Endothelial cell of umbilical vein (primary cell): ENCODE results near the gene SCYL3. TPM values are rescaled to one million over a fixed set of nuclear protein-coding genes. Genes with fewer than 3 reads are reported as not detected.
A peak's percentile ranks its signal among the peaks of the same experiment; 100 is the strongest.

ENCODE experiments used
- BruUV-seq: library from RNA; stranded (reverse); fragments of 400-500 nt; replicated peaks from 2 replicates; lab custom pipeline; 2021; lab: Mats Ljungman, UMichigan
- CTCF ChIA-PET: fragments of 300-600, 350-600 bp; sonication (Branson Sonifier 250); formaldehyde crosslinking; loops from one replicate; lab custom pipeline; 2021; ENCODE audit warnings: antibody characterized with exemption, inconsistent platforms; lab: Charles Lee
- POLR2A ChIA-PET: fragments of 300-600, 350-600 bp; sonication (Branson Sonifier 250); formaldehyde crosslinking; loops from one replicate; lab custom pipeline; 2021; ENCODE audit warnings: antibody characterized with exemption, inconsistent platforms; lab: Charles Lee
- DNase-seq: peaks from one replicate; pipeline ENCODE4 v3.0.0-alpha.2; 2011; ENCODE audit warnings: low read depth, low spot score
- FAIRE-seq: peaks from 2 replicates; lab custom pipeline; 2011; peaks lifted over from hg19 to GRCh38; lab: Jason Lieb, UNC
- H2AFZ ChIP-seq: 2 replicates; pipeline ENCODE4 v1.6.0; 2012; ENCODE audit warnings: low read depth, low read length, control low read depth, inconsistent platforms
- H3K27ac ChIP-seq: 2 replicates; pipeline ENCODE4 v1.5.1; 2011; ENCODE audit warnings: low read depth, mild to moderate bottlenecking, control low read depth, low read length, moderate library complexity; ENCODE audit not compliant: insufficient read depth
- H3K27me3 ChIP-seq, 2 experiments: 2 replicates each; pipeline versions ENCODE4 v1.6.0 to v1.6.1; 2011; ENCODE audit warnings: low read length in 2 of 2, mixed read lengths in 1 of 2; ENCODE audit not compliant: control insufficient read depth in 2 of 2, insufficient read depth in 2 of 2
- H3K36me3 ChIP-seq, 2 experiments: 2 replicates in 1 of 2; 3 replicates in 1 of 2; pipeline ENCODE4 v1.5.1; 2011; ENCODE audit warnings: low read length in 2 of 2, mild to moderate bottlenecking in 1 of 2, moderate library complexity in 1 of 2; ENCODE audit not compliant: control insufficient read depth in 2 of 2, insufficient read depth in 2 of 2; ENCODE audit errors: extremely low read depth in 1 of 2
- H3K4me1 ChIP-seq: 3 replicates; pipeline ENCODE4 v1.5.1; 2011; ENCODE audit warnings: mild to moderate bottlenecking, low read length; ENCODE audit not compliant: control insufficient read depth, insufficient read depth; ENCODE audit errors: extremely low read depth
- H3K4me2 ChIP-seq: 2 replicates; pipeline ENCODE4 v1.6.1; 2011; ENCODE audit warnings: low read length, control low read depth, mixed read lengths; ENCODE audit not compliant: insufficient read depth
- H3K4me3 ChIP-seq, 3 experiments: fragments of 200-600 bp in 1 of 3; sonication (generic), shearing (Covaris generic) in 1 of 3; replicated peaks in 1 of 3; 2 replicates each; pipeline ENCODE4 v1.5.1; 2011 to 2016; ENCODE audit warnings: control low read depth in 3 of 3, low read length in 3 of 3, mild to moderate bottlenecking in 2 of 3, inconsistent platforms in 1 of 3, low read depth in 1 of 3, moderate library complexity in 1 of 3; ENCODE audit not compliant: insufficient read depth in 1 of 3
- H3K79me2 ChIP-seq: 2 replicates; pipeline ENCODE4 v1.6.0; 2012; ENCODE audit warnings: low read length, inconsistent platforms; ENCODE audit not compliant: control insufficient read depth, insufficient read depth
- H3K9ac ChIP-seq: replicated peaks from 2 replicates; pipeline ENCODE3; 2011; ENCODE audit warnings: low read length, control low read depth; ENCODE audit not compliant: insufficient read depth; ENCODE audit errors: extremely low read depth
- H3K9me1 ChIP-seq: replicated peaks from 3 replicates; pipeline ENCODE4 v1.6.0; 2011; ENCODE audit warnings: mild to moderate bottlenecking, low read length; ENCODE audit not compliant: control insufficient read depth, insufficient read depth; ENCODE audit errors: extremely low read depth
- H3K9me3 ChIP-seq: replicated peaks from 2 replicates; pipeline ENCODE4 v1.5.1; 2012; ENCODE audit warnings: low read length, inconsistent platforms; ENCODE audit not compliant: control insufficient read depth, insufficient read depth
- H4K20me1 ChIP-seq: replicated peaks from 2 replicates; pipeline ENCODE3; 2011; ENCODE audit warnings: mild to moderate bottlenecking, low read length; ENCODE audit not compliant: control insufficient read depth, insufficient read depth; ENCODE audit errors: extremely low read depth
- FOS ChIP-seq: IDR thresholded peaks from 2 replicates; pipeline ENCODE4 v1.6.1; 2011; ENCODE audit warnings: mild to moderate bottlenecking, low read length, moderate library complexity, borderline replicate concordance; ENCODE audit not compliant: insufficient read depth
- GATA2 ChIP-seq: IDR thresholded peaks from 2 replicates; pipeline ENCODE4 v1.7.0; 2011; ENCODE audit warnings: low read depth, mild to moderate bottlenecking, moderate library complexity, mixed read lengths, low read length; ENCODE audit not compliant: insufficient read length, insufficient read depth
- JUN ChIP-seq: IDR thresholded peaks from 2 replicates; pipeline ENCODE4 v1.6.1; 2011; ENCODE audit warnings: borderline replicate concordance, low read depth; ENCODE audit not compliant: insufficient read length, insufficient read depth
- MYC ChIP-seq: IDR thresholded peaks from one replicate; pipeline ENCODE4 v1.6.1; 2011; ENCODE audit warnings: mild to moderate bottlenecking, low read depth, low read length
- POLR2AphosphoS5 ChIP-seq: IDR thresholded peaks from 2 replicates; pipeline ENCODE4 v1.6.1; 2012; ENCODE audit warnings: low read depth, mild to moderate bottlenecking, control low read depth, low read length, moderate library complexity; ENCODE audit not compliant: insufficient read depth
- dilution Hi-C: fragments of 300-500 bp; cut with MboI; formaldehyde crosslinking; loops from one replicate; pipeline ENCODE4 v1.15.0; 2019; ENCODE audit warnings: low sequenced_read_pairs; ENCODE audit not compliant: extremely low pct_ligation_motif_present
- intact Hi-C: fragments of 100-400 bp; cut with micrococcal nuclease; formaldehyde crosslinking; loops from one replicate; pipeline ENCODE4 v1.10.0; 2022
- polyA plus RNA-seq, 4 experiments: library from polyadenylated mRNA; depleted of rRNA in 3 of 4; stranded (reverse) in 3 of 4; unstranded in 1 of 4; fragments of >200 nt; gene quantifications; 2 replicates each; pipeline versions ENCODE4 v1.2.1 to v1.2.3, GENCODE V29; 2011 to 2012; ENCODE audit warnings: missing spikeins in 1 of 4
- total RNA-seq: library from RNA; stranded (reverse); gene quantifications from 2 replicates; pipeline ENCODE4 v1.2.3, GENCODE V29; 2021
- TF ChIP-seq, protein P1 (sequence below), 2 donors: IDR thresholded peaks; 1 replicate in 1 of 2; 2 replicates in 1 of 2; pipeline ENCODE4 v1.5.1; 2011; ENCODE audit warnings: low read length in 2 of 2, mild to moderate bottlenecking in 2 of 2, moderate library complexity in 2 of 2, control low read depth in 1 of 2, inconsistent platforms in 1 of 2, low read depth in 1 of 2; ENCODE audit not compliant: insufficient read depth in 1 of 2; ENCODE audit errors: extremely low read depth in 1 of 2

Gene SCYL3
- total and polyA plus RNA-seq, 2 donors (not counting 3 experiments of a cell fraction or from before 2014, with no cell fraction given) = 3.3 to 6.2 TPM

DNA sequence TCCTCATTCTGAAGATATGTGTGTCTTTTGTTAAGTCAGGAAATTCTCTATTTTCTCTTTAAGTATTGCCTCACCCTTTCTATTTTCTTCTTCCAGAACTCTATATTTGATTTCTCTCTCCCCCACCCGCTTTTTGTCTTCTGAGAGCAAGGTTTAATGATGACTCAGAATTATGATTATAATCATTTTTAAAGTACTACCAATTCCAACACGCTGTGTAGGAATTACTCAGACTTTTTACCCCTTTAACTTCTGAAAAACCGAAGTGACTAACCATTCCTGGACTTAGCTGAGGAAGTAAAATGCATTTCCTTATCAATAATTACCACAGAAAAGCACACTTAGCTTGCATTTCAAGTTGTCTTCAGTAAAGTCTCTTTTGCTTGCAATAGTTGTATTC, 20.8 kb upstream of the SCYL3 start:
- Histone ChIP-seq H3K9me3 (no peaks in the 10 kb centered on the region), H2AFZ (peak overlapping the region; percentile 15), H3K4me1 (peaks cover 16% of the 10 kb centered on the region), H3K27ac (no peak overlapping the region), H3K9me1 (no peaks in the 10 kb centered on the region), H4K20me1 (no peaks in the 10 kb centered on the region), H3K9ac (no peak overlapping the region), H3K4me3 (no peak overlapping the region), H3K79me2 (no peaks in the 10 kb centered on the region), H3K36me3 (no peaks in the 10 kb centered on the region), H3K4me2 (peak overlapping the region; percentile 48), H3K27me3 (no peaks in the 10 kb centered on the region)
- ChIA-PET CTCF (interaction anchor here (1.1 to 1.7 kb wide), 2 partner anchors 12 to 15 kb away, joined by 3 to 8 read pairs; no protein-coding TSS in a partner anchor), POLR2A (no interaction called here)
- BruUV-seq = no TSS peak
- DNase-seq = peak; percentile 33
- TF ChIP-seq MYC (no peak), JUN (no peak), FOS (peak; percentile 58), GATA2 (peak; percentile 27), POLR2AphosphoS5 (no peak)
- dilution Hi-C loops = no loop called here
- FAIRE-seq = peak; percentile 47
- intact Hi-C loops = no loop called here

DNA sequence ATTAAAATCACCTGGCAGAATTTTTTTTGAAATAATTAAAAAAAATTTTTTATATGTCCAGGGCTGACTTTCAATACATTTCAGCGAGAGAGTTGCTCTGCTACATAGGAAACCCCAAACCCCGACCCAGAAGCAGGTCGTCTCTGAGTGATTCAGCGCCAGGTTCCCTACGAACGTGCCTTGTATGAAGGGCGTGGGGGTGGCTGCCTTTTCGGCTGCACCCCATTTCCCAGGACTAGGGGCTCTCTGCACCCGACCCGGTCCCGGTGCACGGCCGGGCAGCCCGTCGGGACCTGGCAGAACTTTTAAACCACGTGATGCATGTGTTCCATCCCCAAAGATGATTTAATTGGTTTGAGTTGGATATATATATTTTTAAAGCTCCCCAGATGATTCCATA, 15.8 kb upstream of the SCYL3 start:
- Histone ChIP-seq H4K20me1 (no peaks in the 10 kb centered on the region), H2AFZ (no peak overlapping the region), H3K4me1 (peaks cover 8% of the 10 kb centered on the region), H3K4me3 (no peak overlapping the region), H3K9me1 (no peaks in the 10 kb centered on the region), H3K9ac (no peak overlapping the region), H3K79me2 (no peaks in the 10 kb centered on the region), H3K9me3 (no peaks in the 10 kb centered on the region), H3K27ac (no peak overlapping the region), H3K4me2 (no peak overlapping the region), H3K36me3 (no peaks in the 10 kb centered on the region), H3K27me3 (no peaks in the 10 kb centered on the region)
- CTCF ChIA-PET = no interaction called here
- BruUV-seq = no TSS peak
- intact Hi-C loops (no loop called here), dilution Hi-C loops (no loop called here)
- POLR2A ChIA-PET = no interaction called here
- TF ChIP-seq MYC (no peak), FOS (no peak), POLR2AphosphoS5 (no peak)
- TF ChIP-seq, protein P1, sequence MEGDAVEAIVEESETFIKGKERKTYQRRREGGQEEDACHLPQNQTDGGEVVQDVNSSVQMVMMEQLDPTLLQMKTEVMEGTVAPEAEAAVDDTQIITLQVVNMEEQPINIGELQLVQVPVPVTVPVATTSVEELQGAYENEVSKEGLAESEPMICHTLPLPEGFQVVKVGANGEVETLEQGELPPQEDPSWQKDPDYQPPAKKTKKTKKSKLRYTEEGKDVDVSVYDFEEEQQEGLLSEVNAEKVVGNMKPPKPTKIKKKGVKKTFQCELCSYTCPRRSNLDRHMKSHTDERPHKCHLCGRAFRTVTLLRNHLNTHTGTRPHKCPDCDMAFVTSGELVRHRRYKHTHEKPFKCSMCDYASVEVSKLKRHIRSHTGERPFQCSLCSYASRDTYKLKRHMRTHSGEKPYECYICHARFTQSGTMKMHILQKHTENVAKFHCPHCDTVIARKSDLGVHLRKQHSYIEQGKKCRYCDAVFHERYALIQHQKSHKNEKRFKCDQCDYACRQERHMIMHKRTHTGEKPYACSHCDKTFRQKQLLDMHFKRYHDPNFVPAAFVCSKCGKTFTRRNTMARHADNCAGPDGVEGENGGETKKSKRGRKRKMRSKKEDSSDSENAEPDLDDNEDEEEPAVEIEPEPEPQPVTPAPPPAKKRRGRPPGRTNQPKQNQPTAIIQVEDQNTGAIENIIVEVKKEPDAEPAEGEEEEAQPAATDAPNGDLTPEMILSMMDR (IDR thresholded peaks at IDR 0.05; ENCODE audit: extremely low read depth in 1 of 2, insufficient read depth in 1 of 2, low read depth in 1 of 2, low read length in 2 of 2) = no peak
- DNase-seq = no peak
- FAIRE-seq = no peak
